Trophoblast cell (in vitro differentiated cells and primary cell): ENCODE data around the gene THAP5.

ENCODE experiments used
- DNase-seq, 2 donors: peaks; one replicate each; pipeline ENCODE4 v3.0.0-alpha.2; 2016
- H2AFZ ChIP-seq: 2 replicates; pipeline ENCODE4 v1.6.1; 2013; ENCODE audit warnings: low read length, moderate library complexity, mild to moderate bottlenecking; ENCODE audit not compliant: insufficient read depth, poor library complexity
- H2AK5ac ChIP-seq: 2 replicates; pipeline ENCODE4 v1.6.1; 2013; ENCODE audit warnings: mild to moderate bottlenecking, low read length
- H2BK120ac ChIP-seq: 2 replicates; pipeline ENCODE4 v1.6.1; 2013; ENCODE audit warnings: low read length, mild to moderate bottlenecking, moderate library complexity; ENCODE audit not compliant: insufficient read depth, poor library complexity
- H2BK12ac ChIP-seq: 2 replicates; pipeline ENCODE4 v1.6.1; 2013; ENCODE audit warnings: mild to moderate bottlenecking, low read length, moderate library complexity
- H2BK5ac ChIP-seq: 2 replicates; pipeline ENCODE4 v1.6.1; 2013; ENCODE audit warnings: low read length, low read depth, moderate library complexity, mild to moderate bottlenecking; ENCODE audit not compliant: poor library complexity
- H3K14ac ChIP-seq: 2 replicates; pipeline ENCODE4 v1.6.1; 2013; ENCODE audit warnings: mild to moderate bottlenecking, low read length
- H3K18ac ChIP-seq: 2 replicates; pipeline ENCODE4 v1.6.1; 2013; ENCODE audit warnings: mild to moderate bottlenecking, low read length
- H3K23ac ChIP-seq: 2 replicates; pipeline ENCODE4 v1.6.1; 2013; ENCODE audit warnings: low read length
- H3K27ac ChIP-seq: 2 replicates; pipeline ENCODE4 v1.5.1; 2013; ENCODE audit warnings: low read depth, mild to moderate bottlenecking, inconsistent platforms, low read length, moderate library complexity
- H3K27me3 ChIP-seq: 2 replicates; pipeline ENCODE4 v1.6.1; 2013; ENCODE audit warnings: inconsistent platforms, mild to moderate bottlenecking, low read length, moderate library complexity; ENCODE audit not compliant: insufficient read depth
- H3K36me3 ChIP-seq, 2 experiments: 1 replicate in 1 of 2; 2 replicates in 1 of 2; pipeline ENCODE4 v1.6.1; 2013; ENCODE audit warnings: low read length in 2 of 2, mild to moderate bottlenecking in 2 of 2, moderate library complexity in 1 of 2; ENCODE audit not compliant: insufficient read depth in 2 of 2, control insufficient read depth in 1 of 2
- H3K4ac ChIP-seq: 2 replicates; pipeline ENCODE4 v1.6.1; 2013; ENCODE audit warnings: low read depth, mild to moderate bottlenecking, low read length, moderate library complexity
- H3K4me1 ChIP-seq, 2 experiments: 1 replicate in 1 of 2; 2 replicates in 1 of 2; pipeline ENCODE4 v1.6.1; 2013; ENCODE audit warnings: low read length in 2 of 2, mild to moderate bottlenecking in 2 of 2, moderate library complexity in 1 of 2; ENCODE audit not compliant: insufficient read depth in 2 of 2, control insufficient read depth in 1 of 2
- H3K4me2 ChIP-seq: 2 replicates; pipeline ENCODE4 v1.6.1; 2013; ENCODE audit warnings: inconsistent platforms, mild to moderate bottlenecking, low read length, moderate library complexity
- H3K4me3 ChIP-seq: 2 replicates; pipeline ENCODE4 v1.5.1; 2013; ENCODE audit warnings: mild to moderate bottlenecking, low read depth, low read length, inconsistent platforms
- H3K79me1 ChIP-seq: one replicate; pipeline ENCODE4 v1.6.1; 2013; ENCODE audit warnings: low read length
- H3K79me2 ChIP-seq: 2 replicates; pipeline ENCODE4 v1.6.1; 2013; ENCODE audit warnings: low read length, mild to moderate bottlenecking; ENCODE audit not compliant: control insufficient read depth, insufficient read depth, poor library complexity
- H3K9ac ChIP-seq: 2 replicates; pipeline ENCODE4 v1.6.1; 2013; ENCODE audit warnings: mild to moderate bottlenecking, low read length
- H3K9me3 ChIP-seq: 2 replicates; pipeline ENCODE4 v1.6.1; 2013; ENCODE audit warnings: low read depth, mild to moderate bottlenecking, control low read depth, inconsistent platforms, low read length; ENCODE audit not compliant: insufficient read depth
- H4K12ac ChIP-seq: 2 replicates; pipeline ENCODE4 v1.6.1; 2013; ENCODE audit warnings: low read depth, mild to moderate bottlenecking, low read length, moderate library complexity
- H4K8ac ChIP-seq: 2 replicates; pipeline ENCODE4 v1.6.1; 2013; ENCODE audit warnings: low read depth, mild to moderate bottlenecking, low read length, moderate library complexity
- H4K91ac ChIP-seq: one replicate; pipeline ENCODE4 v1.6.1; 2013; ENCODE audit warnings: low read depth, mild to moderate bottlenecking, low read length, moderate library complexity
- WGBS: extraction: QIAGEN DNeasy Blood & Tissue Kit; methylation state at CpG from one replicate; pipeline ENCODE4 v1.1.7; 2013; ENCODE audit warnings: missing lambda C conversion rate; ENCODE audit not compliant: insufficient read length, insufficient coverage; ENCODE audit errors: extremely low coverage; 5-methylcytosine and 5-hydroxymethylcytosine counted together

Gene THAP5

GRCh38 chr7:108604307-108605077, 35.0 kb upstream of the THAP5 start:
- H2AFZ ChIP-seq = no peak overlapping the region
- no peak overlapping the region for H3K23ac ChIP-seq
- no peak overlapping the region for H3K4ac ChIP-seq
- H2BK120ac ChIP-seq = no peak overlapping the region
- no peak overlapping the region for H3K14ac ChIP-seq
- H3K79me2 ChIP-seq = no peaks in the 10 kb centered on the region
- H3K4me3 ChIP-seq = no peak overlapping the region
- no peak overlapping the region for H3K18ac ChIP-seq
- H2AK5ac ChIP-seq = no peak overlapping the region
- H4K91ac ChIP-seq = no peak overlapping the region
- no peak overlapping the region for H2BK5ac ChIP-seq
- H3K4me1 ChIP-seq = no peaks in the 10 kb centered on the region
- no peak overlapping the region for H2BK12ac ChIP-seq
- H3K36me3 ChIP-seq = no peaks in the 10 kb centered on the region
- H4K12ac ChIP-seq = no peak overlapping the region
- H3K27ac ChIP-seq = no peak overlapping the region
- no peaks in the 10 kb centered on the region for H3K27me3 ChIP-seq
- WGBS = no CpG with 5 or more reads among the region's 11 CpGs
- H3K9ac ChIP-seq = no peak overlapping the region
- no peak for DNase-seq
- no peaks in the 10 kb centered on the region for H3K79me1 ChIP-seq
- H3K4me2 ChIP-seq = no peak overlapping the region
- H4K8ac ChIP-seq = no peak overlapping the region
- H3K9me3 ChIP-seq = no peaks in the 10 kb centered on the region

GRCh38 chr7:108603656-108604306, 34.3 kb upstream of the THAP5 start:
- Histone ChIP-seq H2BK12ac (no peak overlapping the region), H4K12ac (no peak overlapping the region), H3K9me3 (no peaks in the 10 kb centered on the region), H2AFZ (no peak overlapping the region), H3K79me2 (no peaks in the 10 kb centered on the region), H3K27ac (no peak overlapping the region), H4K91ac (no peak overlapping the region), H3K23ac (no peak overlapping the region), H3K36me3 (no peaks in the 10 kb centered on the region), H3K79me1 (no peaks in the 10 kb centered on the region), H3K27me3 (no peaks in the 10 kb centered on the region), H2AK5ac (no peak overlapping the region), H2BK120ac (no peak overlapping the region), H3K4me1 (no peaks in the 10 kb centered on the region), H3K18ac (no peak overlapping the region), H3K4me2 (no peak overlapping the region), H2BK5ac (no peak overlapping the region), H3K14ac (no peak overlapping the region), H4K8ac (no peak overlapping the region), H3K4ac (no peak overlapping the region), H3K9ac (no peak overlapping the region), H3K4me3 (no peak overlapping the region)
- DNase-seq = no peak
- no CpG with 5 or more reads among the region's 8 CpGs for WGBS

GRCh38 chr7:108600399-108600798, 30.9 kb upstream of the THAP5 start:
- H2BK120ac ChIP-seq = no peak overlapping the region
- no CpG with 5 or more reads among the region's 1 CpG for WGBS

GRCh38 chr7:108598914-108599580, 29.5 kb upstream of the THAP5 start:
- no peak overlapping the region for H3K4ac ChIP-seq
- no peaks in the 10 kb centered on the region for H3K79me1 ChIP-seq
- no peaks in the 10 kb centered on the region for H3K36me3 ChIP-seq
- H2AK5ac ChIP-seq = no peak overlapping the region
- no peak overlapping the region for H2BK5ac ChIP-seq
- no peak overlapping the region for H4K8ac ChIP-seq
- H3K4me3 ChIP-seq = no peak overlapping the region
- H3K27ac ChIP-seq = no peak overlapping the region
- no peak overlapping the region for H4K12ac ChIP-seq
- DNase-seq = no peak
- no peak overlapping the region for H2BK120ac ChIP-seq
- H3K9ac ChIP-seq = no peak overlapping the region
- no CpG with 5 or more reads among the region's 6 CpGs for WGBS
- no peaks in the 10 kb centered on the region for H3K79me2 ChIP-seq
- H2AFZ ChIP-seq = no peak overlapping the region
- H4K91ac ChIP-seq = no peak overlapping the region
- no peaks in the 10 kb centered on the region for H3K4me1 ChIP-seq
- no peaks in the 10 kb centered on the region for H3K9me3 ChIP-seq
- H3K4me2 ChIP-seq = no peak overlapping the region
- H2BK12ac ChIP-seq = no peak overlapping the region
- no peak overlapping the region for H3K18ac ChIP-seq
- H3K14ac ChIP-seq = no peak overlapping the region
- H3K23ac ChIP-seq = no peak overlapping the region
- no peaks in the 10 kb centered on the region for H3K27me3 ChIP-seq

More at GRCh38 chr7:108600399-108600798, 30.9 kb upstream of the THAP5 start:
- Histone ChIP-seq H3K79me1 (no peaks in the 10 kb centered on the region), H2BK5ac (no peak overlapping the region), H3K4me3 (no peak overlapping the region), H3K27me3 (no peaks in the 10 kb centered on the region), H3K23ac (no peak overlapping the region), H3K4me2 (no peak overlapping the region), H3K9me3 (no peaks in the 10 kb centered on the region), H3K79me2 (no peaks in the 10 kb centered on the region), H3K4me1 (no peaks in the 10 kb centered on the region), H3K9ac (no peak overlapping the region), H4K12ac (no peak overlapping the region), H2AK5ac (no peak overlapping the region), H2BK12ac (no peak overlapping the region), H3K14ac (no peak overlapping the region), H3K18ac (no peak overlapping the region), H4K91ac (no peak overlapping the region), H3K36me3 (no peaks in the 10 kb centered on the region), H3K4ac (no peak overlapping the region), H4K8ac (no peak overlapping the region), H3K27ac (no peak overlapping the region), H2AFZ (no peak overlapping the region)
- DNase-seq = no peak
